Vein endothelial cell (primary cell): ENCODE data around the gene EFCAB11. TPM values are rescaled to one million over a fixed set of nuclear protein-coding genes. Genes with fewer than 3 reads are reported as not detected.

ENCODE experiments used
- total RNA-seq: library from RNA; depleted of rRNA; stranded (reverse); fragments of >200 nt; gene quantifications from 2 replicates; pipeline ENCODE4 v1.2.3, GENCODE V29; 2012

EFCAB11 gene, protein sequence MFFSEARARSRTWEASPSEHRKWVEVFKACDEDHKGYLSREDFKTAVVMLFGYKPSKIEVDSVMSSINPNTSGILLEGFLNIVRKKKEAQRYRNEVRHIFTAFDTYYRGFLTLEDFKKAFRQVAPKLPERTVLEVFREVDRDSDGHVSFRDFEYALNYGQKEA
- total RNA-seq = 2.9 and 3.9 TPM in 2 replicates

DNA sequence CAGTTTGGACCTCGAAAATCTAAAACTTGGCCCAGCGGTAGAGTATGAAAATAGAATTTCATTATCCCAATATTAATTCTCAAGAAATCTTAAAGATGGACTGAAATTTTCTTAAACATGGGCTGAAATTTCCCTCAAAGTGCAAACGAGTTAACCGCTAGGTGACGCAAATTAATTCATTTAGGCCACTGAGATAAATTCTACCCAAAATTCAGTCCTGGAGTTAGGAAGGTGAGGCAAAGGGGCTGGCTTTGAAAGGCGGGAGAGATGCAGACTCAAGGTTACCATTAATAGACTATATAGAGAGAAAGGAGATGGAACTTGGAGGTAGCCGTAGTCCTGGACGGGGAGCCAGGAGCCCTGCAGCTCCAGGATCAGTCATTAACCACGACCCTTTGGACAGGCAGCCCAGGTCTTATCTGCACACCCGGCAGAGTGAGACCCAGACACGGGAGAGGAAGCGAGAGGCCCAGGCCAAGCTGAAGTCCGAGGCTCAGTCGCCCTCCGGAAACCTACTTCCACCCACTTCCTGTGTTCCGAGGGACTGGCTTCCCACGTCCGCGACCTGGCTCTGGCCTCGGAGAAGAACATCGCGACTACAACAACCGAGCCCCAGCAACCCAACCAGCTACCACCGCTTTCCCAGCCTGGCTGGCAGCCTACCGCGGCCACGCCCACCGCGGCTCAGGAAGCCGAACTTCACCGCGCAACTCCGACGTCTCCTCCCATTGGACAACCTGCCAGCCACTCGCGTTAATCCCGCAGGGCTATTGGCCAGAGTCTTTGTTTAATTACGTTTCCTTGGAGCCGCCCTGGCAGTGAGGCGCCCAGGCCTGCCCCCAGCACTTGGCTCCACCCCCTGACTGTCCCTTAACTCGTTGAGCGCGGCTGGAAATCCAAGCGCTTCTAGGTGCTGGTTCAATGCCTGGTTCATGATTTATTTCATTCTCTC lies at the start of gene EFCAB11:
EFCAB11 (minus strand) TSS at position 661 of the 952 bp plus-strand sequence; CDS start at position 591, 70 bp downstream.

DNA sequence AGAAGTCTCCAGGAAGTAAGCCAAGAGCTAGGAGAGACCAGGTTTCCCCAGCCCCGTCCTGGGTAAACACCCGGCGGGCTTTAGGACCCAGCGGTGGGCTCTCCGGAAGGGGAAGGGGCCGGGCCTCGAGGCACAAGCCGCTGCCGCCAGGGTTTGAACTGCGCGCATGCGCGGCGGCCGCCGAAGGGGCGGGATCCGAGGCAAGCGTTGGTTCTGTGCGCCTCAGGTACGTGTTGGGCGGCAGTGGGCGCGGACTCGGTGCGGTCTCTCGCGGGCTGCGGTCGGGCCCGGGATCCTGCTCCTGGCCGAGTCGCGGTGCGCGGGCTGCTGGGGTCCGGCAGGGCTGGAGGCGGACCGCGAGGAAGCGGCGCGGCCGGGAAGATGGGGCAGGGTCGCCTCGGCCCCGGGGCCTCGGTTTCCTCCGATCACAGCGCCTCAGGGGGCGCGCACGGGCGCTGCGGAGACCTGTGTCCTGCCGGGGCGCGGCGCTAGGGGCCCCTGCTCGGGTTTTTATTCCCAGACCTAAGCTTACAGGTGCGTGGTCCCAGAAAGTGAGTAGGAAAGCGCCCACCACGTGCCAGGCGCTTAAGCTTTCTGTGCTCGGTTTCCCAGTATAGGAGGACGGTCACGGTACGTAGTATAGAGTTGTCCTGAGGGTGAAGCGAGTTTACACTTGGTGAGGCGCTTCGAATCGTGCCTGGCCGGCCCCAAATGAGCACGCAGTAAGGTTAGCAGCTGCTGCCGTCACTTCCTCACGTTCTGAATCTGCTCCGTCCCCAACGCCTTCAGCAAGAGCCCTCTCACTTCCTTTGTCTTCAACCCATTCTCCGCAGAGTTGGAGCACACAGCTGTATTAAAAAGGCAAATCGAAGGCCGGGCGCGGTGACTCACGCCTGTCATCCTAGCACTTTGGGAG lies 1.5 kb upstream of the EFCAB11 start, which contains the start of gene TDP1:
TDP1 (plus strand) TSS at position 183 of the 916 bp plus-strand sequence. CDS start 7,188 bp downstream, outside the sequence.

Other genes starting within 250 kb of the EFCAB11 start
- gene TDP1, start 1.2 kb upstream of the EFCAB11 start, total RNA-seq = 22.5 and 27.8 TPM in 2 replicates
- gene KCNK13, start 107.3 kb upstream of the EFCAB11 start, total RNA-seq = under 0.01 and 0.38 TPM in 2 replicates